HG03354 (cell line): ENCODE data around the gene EFCC1.

Experiments
- ATAC-seq: cut with Tn5 transposase; IDR thresholded peaks from one replicate; pipeline ENCODE4 v1.9.1; 2021; ENCODE audit warnings: mild to moderate bottlenecking; ENCODE audit not compliant: unreplicated experiment, poor library complexity, severe bottlenecking

Gene EFCC1

DNA sequence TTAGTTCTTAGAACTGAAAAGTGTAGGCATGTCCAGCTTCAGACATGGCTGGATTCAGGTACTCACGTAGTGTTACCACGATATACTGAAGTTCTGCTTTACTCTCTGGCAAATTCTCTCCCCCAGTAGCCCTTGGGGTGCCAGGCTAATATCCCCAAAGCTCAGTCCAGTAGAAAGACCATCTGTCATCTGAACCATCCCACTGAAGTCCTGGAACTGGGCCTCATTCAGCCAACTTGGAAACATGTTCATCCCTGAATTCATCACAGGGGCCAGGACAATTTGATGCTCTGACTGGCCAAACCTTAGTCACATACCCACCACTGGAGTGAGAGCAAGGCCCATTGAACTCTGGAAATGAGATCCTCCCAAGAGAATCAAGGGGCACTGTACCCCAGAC lies 8.2 kb downstream of the EFCC1 start:
- ATAC-seq: no peak

DNA sequence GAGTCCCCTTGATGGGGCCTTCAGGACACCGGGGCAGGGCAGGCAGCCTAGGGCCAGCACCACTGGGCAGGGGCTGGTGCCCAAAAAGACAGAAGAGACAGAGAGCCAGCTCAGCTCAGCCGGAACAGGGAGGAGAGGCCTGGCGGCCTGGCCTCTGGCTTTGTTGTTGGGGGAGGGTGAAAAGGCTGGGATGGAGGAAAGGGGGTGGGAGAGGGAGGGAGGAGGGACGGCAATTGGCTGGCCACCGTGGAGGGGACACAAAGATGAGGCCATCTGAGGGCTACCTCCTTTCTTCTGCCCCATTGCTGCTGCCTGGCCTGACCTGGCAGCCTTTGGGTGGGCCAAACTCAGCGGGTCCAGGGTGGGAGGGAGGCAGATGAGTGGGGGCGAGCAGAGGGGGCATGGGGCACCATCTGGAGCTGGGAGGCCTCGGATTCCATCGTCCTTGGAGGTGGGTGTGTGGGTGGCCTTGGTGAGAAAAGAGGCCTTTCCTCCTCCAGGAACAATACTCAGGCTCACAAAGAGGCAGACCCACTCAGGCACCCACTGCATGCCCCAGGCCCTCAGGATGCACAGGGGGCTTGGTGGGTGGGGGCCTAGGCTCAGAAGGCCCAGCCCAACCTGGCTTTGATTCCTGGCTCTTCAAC lies 9.3 kb downstream of the EFCC1 start:
- ATAC-seq: no peak

DNA sequence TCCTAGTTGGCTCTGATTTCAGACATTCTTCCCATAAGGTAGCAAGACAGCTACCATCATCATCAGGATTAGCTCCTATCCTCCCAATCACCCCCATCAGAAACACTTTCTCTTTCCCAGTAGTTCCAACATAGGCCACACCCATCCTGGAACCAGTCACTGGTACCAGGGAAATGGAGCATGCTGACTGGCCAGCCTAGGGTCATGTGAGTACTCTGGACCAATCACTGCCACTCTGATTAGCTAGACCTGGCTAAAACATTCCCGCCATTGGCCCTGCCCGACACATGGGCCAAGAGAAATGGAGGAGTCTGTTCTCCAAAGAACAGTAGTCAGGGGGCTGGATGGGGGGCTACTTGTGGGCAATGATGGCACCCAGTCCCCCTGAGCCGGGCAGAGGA lies 12.4 kb downstream of the EFCC1 start:
- ATAC-seq: no peak

DNA sequence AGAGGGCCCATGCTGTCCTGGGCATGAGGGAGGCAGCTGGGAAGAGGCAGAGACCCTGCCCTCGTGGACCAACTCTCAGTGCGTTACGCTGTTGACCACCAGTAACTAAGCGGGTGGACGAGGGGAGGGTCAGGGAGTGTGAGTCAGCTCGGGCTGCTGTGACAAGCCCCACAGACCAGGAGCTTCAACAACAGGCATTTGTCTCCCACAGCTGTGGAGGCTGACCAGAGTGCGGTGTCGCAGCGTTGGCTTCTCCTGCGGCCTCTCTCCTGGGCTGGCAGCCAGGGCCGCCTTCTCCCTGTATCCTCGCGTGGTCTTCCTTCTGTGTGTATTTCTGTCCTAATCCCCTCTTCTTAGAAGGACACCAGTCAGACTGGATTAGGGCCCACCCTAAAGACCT lies 13.0 kb downstream of the EFCC1 start:
- ATAC-seq: no peak

DNA sequence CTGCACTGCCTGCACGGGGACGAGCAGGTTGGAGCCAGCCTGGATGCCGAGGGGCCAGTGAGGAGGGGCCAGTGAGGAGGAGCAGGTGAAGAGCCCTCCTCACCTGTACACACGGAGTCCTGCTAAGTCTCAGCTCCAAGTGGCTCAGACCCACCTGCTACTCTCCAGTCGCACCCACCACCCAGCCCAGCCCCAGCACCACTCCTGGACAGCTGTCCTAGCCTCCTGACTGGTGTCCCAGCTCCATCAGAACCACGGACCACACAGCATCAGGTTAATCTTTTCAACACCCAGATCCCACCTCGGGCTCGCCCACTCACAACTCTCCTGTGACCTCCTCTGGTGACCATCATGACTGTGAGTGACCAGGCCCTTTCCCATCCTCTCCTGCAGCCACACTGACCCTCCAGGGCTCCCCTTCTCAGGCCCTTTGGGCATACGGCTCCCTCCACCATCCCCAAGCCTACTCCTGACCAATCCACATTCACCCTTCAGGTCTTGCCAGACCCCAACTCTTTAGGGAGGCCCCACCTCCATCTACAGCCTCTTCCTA lies 13.8 kb downstream of the EFCC1 start:
- no peak for ATAC-seq

DNA sequence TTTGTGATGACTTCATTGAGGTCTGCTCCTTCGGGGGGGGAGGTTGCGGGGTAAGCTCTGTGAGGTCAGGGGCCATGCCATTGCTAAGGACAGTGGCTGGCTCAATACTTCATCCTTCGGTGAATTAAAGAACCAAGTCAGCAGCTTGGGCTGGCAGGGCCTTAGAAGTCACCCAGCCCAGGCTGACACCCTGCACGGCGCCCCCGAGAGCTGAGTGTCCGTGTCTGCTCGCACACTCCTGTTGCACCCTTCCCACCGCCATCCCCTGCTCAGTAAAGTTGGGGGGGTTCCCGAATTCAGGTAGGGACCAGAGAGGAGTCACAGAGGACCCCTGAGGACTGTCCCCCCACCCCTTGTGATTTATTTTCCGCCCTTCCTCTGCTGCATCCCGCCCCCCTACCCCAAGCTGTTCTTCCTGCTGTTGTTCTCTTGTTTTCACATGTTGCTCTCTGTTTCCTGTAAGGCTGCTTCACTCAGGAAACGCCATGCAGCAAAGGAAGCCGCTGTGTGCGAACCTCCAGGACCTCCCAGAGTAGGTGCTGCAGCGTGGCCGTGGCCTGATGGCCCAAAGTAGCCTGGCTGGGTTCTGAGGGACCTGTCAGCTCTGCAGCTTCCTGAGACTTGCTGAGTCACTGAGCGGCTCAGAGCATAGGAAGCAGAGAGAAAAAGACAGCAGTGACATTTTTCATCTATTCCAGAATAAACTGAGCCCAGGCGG lies 14.4 kb downstream of the EFCC1 start:
- ATAC-seq: no peak

DNA sequence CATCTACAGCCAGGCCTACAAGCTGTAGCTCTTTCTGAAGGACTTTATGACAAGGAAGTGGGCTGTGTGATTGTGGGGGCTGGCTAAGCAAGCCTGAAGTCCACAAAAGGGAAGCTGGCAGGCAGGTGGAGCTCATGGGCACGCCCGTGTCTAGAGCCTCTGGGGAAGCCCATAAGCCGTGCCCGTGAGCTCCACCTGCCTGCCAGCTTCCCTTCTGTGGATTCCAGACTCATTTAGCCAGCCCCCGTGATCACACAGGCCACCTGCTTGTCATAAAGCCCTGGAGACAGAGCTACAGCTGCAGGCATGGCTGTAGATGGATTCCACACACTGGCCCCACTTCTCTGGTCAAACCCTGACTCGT lies 15.2 kb downstream of the EFCC1 start:
- peak; percentile 41 for ATAC-seq

DNA sequence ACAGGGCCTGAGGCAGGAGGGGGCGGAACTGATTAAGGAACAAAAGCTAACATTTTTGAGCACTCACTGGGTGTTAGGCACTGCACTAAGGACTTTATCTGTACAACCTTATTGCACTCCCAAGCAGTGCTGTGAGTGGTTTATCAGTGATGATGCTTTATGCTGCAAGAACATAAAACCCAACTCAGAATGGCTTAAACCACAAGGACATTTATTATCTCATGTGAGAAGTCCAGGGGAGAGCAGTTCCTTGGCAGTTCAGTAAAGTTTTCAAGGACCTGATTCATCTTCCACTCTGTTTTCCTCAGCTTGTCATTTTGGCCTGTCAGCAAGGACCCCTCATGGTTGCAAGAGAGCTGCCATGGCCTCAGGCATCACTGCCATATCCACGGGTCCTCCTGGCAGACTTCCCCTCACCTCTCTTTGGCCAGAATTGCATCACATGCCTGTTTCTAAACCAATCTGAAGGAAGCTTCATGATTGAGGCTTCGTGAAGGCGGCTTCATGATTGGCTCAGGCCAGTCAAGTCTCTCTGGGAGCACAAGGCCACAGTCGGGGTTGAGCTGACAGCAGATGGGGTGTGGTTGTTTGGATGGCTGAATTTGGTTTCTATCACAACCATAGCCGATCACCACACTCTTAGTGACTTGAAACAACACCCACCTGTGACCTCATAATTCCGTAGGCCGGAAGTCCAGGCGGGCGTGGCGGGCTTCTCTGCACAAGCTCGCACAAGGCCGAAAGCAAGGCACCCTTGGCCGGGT lies 15.8 kb downstream of the EFCC1 start:
- ATAC-seq: peak; percentile 82

DNA sequence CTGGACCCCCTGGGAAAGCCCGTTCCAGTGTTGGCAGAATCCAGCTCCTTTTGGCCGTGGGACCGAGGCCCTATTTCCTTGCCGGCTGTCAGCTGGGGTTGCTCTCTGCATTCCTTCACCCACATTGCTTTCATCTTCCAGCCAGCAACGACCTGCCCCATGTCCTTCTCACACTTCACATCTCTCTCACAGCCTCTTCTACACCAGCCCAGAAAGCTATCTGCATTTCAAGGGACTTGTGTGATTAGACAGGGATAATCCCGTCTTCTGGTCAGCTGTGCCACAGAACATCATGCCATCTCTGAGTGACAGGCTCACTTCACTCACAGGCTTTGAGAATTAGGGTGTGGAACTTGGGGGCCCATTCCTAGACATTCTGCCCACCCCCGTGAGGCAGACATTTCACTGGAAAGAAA lies 16.4 kb downstream of the EFCC1 start:
- no peak for ATAC-seq

DNA sequence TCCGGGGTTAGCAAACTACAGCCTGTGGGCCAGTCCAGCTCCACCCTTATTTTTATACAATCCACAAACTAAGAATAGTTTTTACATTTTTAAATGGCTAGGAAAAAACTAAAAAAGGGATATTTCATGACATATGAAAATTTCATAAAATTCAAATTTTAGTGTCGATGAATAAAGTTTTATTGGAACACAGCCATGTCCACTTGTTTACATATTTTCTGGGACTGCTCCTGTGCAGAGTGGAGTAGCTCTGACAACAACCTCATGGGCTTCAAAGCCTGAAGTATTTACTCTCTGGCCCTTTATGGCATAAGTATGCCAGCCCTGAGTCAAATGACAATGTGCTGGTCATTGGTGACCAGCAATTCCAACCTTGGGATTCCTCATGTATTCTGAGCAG lies 17.2 kb downstream of the EFCC1 start:
- no peak for ATAC-seq

DNA sequence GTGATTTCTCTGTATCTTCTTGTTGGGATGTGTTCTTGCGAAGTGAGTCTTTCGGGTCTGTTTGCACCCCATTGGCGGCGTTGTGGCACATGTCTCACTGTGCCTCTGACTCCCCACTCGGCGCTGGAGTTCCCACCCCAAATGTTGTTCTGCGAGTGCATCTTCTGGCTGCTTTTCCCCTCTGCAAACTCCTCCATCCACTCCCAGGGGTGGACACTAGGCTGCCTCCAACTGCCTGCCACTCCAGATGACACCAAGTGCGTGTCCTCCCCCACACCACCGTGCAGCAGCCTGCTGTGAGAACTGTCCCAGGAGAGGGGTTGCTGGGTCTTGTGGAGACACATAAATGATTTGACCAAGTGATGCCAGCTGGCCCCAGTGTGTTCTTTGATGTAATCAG lies 17.6 kb downstream of the EFCC1 start:
- ATAC-seq: no peak

DNA sequence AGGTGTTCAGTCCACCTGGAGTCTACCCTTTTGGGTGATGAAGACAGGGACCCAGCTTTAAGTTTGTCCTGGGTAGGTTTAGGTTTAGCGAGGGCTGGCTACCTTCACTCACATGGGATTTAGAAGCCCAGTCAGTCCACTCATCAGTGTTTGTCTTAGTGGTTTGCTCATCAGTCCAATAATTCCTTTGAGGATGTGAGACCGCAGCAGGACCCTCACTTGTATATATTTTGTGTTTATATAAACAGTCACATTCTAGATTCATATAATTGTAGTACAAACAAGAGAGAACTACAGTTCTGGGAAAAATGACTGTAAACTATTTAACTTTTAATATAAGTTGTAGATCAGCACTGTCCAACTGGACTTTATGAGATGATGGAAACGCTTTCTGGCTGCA lies 18.2 kb downstream of the EFCC1 start:
- no peak for ATAC-seq

DNA sequence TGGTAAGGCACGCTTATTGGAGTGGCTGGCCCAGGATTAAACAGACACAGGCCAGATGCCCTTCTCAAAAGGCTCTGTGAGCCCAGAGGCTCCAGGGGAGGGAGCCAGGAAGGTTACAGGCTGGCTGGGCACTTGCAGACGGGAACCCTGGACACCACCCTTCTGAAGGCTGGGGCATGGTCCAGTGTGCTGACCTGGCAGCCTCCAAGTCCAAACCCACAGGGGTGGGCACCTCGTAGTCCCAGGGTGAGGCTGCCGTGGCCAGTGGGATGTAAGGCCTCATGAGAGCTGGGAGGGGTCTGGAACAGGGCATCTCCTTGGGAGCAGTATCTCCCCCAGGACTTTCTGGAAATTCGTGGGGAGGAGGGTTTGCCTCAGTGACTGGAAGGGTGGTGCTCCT lies 19.6 kb downstream of the EFCC1 start:
- no peak for ATAC-seq

DNA sequence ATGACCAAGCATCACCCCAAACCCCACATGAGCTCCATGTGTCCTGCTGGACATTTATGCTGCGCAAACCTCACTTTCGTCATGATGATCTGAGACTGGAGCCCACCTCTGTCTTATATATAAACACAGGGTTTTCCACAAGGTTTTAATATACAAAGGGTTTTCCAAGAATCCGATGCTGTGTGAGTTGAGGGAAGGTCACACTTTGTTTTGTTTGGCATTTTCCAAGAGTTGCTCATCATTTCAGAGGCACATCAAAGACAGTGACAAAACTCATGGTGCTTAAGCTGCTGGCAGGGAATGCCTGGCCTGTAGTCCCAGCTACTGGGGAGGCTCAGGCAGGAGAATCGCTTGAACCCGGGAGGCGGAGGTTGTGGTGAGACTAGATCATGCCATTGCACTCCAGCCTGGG lies 20.0 kb downstream of the EFCC1 start:
- ATAC-seq: no peak

DNA sequence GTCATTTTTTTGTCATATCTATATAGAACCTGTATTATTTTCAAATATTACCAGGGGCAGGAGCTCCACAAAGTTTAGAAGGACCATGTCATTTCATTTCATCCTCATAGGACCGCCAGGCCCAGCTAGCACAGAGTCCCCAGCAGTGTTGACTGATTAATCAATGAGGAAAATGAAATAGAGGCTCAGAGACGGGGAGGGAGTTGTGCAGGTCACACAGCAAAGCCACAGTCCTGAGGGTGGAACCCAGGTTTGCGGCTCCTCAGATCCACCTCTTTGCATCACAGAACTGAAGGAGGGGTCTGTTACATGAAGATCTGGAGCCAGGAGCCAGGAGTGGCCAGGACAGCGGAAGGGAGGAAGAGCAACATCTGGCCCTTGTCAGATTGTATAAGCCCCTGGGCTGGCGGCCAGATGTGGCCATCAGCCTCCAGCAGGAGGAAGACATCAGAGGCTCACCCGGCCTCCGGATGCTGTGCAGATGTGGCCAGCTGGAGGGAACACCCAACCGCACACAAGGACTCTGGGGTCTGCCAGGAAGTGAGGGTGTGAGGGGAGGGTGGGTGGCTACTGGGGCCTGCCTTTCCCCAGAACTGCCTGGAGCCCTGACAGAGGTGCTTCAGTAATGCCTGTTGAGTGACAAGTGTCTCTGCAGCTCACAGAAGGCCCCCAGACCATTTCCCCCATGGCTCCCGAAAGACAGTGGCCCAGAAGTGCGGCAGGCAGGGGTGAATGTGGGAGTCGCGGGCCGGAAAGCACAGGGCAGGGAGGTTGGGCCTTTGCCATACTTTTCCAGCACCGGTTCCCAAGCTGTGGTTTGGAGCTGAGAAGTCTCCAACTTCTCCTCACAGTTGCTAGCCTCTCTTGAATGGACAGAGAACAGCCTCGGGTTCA lies 21.3 kb downstream of the EFCC1 start:
- no peak for ATAC-seq

DNA sequence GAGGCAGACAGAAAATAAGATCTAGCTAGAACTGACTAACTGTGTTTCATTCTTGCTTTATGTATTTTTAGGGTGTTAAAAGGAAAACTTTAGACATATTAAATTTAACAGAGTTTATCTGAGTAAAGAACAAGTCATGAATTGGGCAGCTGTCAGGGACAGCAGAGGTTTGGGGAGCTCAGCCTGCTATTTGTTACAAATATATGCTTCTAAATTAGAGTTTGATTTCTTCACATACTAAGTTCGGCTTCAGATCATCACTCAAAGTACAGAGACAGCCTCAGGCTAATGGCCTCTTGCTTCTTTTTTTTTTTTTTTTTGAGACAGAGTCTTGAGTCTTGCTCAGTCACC lies 21.9 kb downstream of the EFCC1 start:
- no peak for ATAC-seq

DNA sequence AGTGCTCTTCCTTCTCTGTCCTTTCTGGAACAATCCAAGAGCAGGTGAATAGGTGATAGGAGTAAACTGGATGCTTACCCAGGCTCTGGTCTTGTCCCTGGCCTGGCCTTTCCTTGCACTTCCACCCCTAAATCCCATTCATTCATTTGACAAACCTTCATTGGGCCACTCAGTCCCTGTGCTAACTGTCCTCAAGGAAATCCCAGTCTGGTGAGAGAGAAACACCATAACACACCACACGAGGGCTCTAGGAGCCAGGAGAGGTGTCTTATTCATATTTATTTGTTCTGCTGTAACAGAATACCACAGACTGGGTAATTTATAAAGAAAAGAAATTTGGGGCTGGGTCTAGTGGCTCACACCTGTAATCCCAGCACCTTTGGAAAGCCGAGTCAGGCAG lies 22.8 kb downstream of the EFCC1 start:
- no peak for ATAC-seq

DNA sequence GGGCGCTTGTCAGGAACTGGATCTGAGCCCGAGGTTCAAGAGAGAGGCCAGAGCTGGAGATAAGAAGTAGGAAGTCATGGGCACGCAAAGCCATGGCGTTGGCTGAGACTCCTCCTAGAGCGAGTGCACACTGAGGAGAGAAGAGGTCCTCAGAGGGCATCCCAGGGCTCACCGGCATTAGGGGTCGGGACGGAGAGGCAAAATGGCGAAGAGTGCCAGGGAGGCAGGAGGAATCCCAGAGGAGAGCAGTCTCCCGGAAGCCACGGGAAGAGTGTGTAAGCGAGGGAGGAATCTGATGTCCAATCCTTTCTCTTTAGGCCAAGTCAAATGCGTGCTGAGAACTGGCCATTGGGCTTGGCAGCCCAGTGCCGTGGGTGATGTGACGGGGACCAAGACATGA lies 24.0 kb downstream of the EFCC1 start:
- ATAC-seq: no peak

DNA sequence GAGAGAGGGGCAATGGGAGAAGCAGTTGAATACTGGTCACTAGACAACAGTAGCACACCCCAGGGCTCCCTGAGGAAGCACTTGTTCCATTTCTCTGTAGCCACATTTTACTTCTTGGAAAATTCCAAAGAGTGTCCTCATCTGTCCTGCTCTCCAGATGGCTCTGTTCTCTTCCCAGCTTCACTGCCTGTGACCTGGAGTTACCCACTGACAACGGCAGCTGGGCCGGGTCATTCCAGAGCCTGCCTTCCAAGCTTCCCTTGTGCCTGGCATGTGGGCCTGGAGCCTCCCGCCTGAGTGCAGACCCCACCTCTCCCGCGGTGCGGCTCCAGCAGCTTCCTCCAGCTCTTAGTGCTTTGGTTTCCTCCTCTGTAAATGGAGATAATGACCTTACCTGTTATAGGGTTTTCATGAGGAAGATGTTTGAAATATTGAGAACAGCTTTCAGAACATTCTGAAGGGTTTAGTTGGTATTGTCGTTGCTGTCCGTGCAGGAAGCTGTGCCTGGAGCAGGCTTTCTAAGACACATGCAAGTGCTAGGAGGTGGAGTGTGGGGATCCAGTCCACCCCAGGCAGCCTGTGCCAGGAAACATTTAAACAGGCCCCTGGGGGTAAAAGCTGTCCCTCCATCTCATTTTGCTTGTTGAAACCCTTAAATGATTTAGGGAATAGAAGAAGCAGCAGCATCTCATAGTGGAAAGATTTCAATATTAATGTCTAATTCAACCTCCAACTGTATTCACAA lies 24.8 kb downstream of the EFCC1 start:
- no peak for ATAC-seq
